Cardiac septum (tissue), 1 donor: Measurements from ENCODE around the gene NCEH1. TPM values are rescaled to one million over a fixed set of nuclear protein-coding genes. Genes with fewer than 3 reads are reported as not detected.
"Not testable (repeated sequence)": the region's sequence is repeated elsewhere in the genome, so short reads cannot be mapped to it uniquely, and the experiment has no call there.

Experiments used
- DNase-seq: peaks from one replicate; pipeline ENCODE4 v3.0.0-alpha.2; 2020; ENCODE audit warnings: low spot score
- intact Hi-C: fragments of 100-400 bp; cut with DNase I; formaldehyde crosslinking; loops from one replicate; pipeline ENCODE4 v1.14.0; 2022
- total RNA-seq: library from RNA; stranded (reverse); fragmentation: NEBNext Ultra II Directional; extraction: Animal tissue kit (Norgen Biotek cat#: 25700); gene quantifications from one replicate; pipeline ENCODE4 v1.2.1, GENCODE V29; 2021
- donor health status: DM: no; HTN: no; CAD: no.

NCEH1 gene
- total RNA-seq, 1 donor from 2014 or later = 18.5 TPM

GRCh38 chr3:172709774-172710663, 848 bp downstream of the NCEH1 start:
- intact Hi-C loops = loop anchor here (2.0 kb wide), 1 partner anchor 37 kb away; no protein-coding TSS in a partner anchor
- DNase-seq = no peak

- DNase-seq = no peak
- intact Hi-C loops = no loop called here
These were observed 1.7 kb downstream of the NCEH1 start for GRCh38 chr3:172708921-172709773.

- intact Hi-C loops = no loop called here
- no peak for DNase-seq
These were observed 2.9 kb downstream of the NCEH1 start for GRCh38 chr3:172707967-172708366.

- DNase-seq = no peak
These were observed 3.8 kb downstream of the NCEH1 start for GRCh38 chr3:172707030-172707429.

GRCh38 chr3:172705170-172705569, 5.7 kb downstream of the NCEH1 start:
- intact Hi-C loops = no loop called here
- DNase-seq = no peak

More at GRCh38 chr3:172707030-172707429, 3.8 kb downstream of the NCEH1 start:
- intact Hi-C loops = no loop called here

GRCh38 chr3:172704001-172704400, 6.9 kb downstream of the NCEH1 start:
- intact Hi-C loops = no loop called here
- DNase-seq = no peak

- intact Hi-C loops, DNase-seq: not testable (repeated sequence)
These were observed 8.1 kb downstream of the NCEH1 start for GRCh38 chr3:172702731-172703130.

- intact Hi-C loops = no loop called here
- DNase-seq = no peak
These were observed 8.6 kb downstream of the NCEH1 start for GRCh38 chr3:172702256-172702655.

- intact Hi-C loops = no loop called here
- no peak for DNase-seq
These were observed 9.1 kb downstream of the NCEH1 start for GRCh38 chr3:172701751-172702150.

- intact Hi-C loops = no loop called here
- DNase-seq = no peak
These were observed 9.9 kb downstream of the NCEH1 start for GRCh38 chr3:172700936-172701455.

- no peak for DNase-seq
- intact Hi-C loops = no loop called here
These were observed 10.6 kb downstream of the NCEH1 start for GRCh38 chr3:172700256-172700655.

- intact Hi-C loops = no loop called here
- no peak for DNase-seq
These were observed 11.8 kb downstream of the NCEH1 start for GRCh38 chr3:172699031-172699430.

- intact Hi-C loops = no loop called here
- DNase-seq = no peak
These were observed 12.2 kb downstream of the NCEH1 start for GRCh38 chr3:172698631-172699030.

GRCh38 chr3:172697558-172697957, 13.3 kb downstream of the NCEH1 start:
- intact Hi-C loops = no loop called here
- no peak for DNase-seq

- intact Hi-C loops = no loop called here
- DNase-seq = no peak
These were observed 14.5 kb downstream of the NCEH1 start for GRCh38 chr3:172696357-172696756.

- intact Hi-C loops = no loop called here
- no peak for DNase-seq
These were observed 16.2 kb downstream of the NCEH1 start for GRCh38 chr3:172694573-172695246.

GRCh38 chr3:172692751-172693338, 18.0 kb downstream of the NCEH1 start:
- no peak for DNase-seq

GRCh38 chr3:172690936-172691335, 19.9 kb downstream of the NCEH1 start:
- intact Hi-C loops = no loop called here

More at GRCh38 chr3:172692751-172693338, 18.0 kb downstream of the NCEH1 start:
- intact Hi-C loops = no loop called here

GRCh38 chr3:172688588-172688987, 22.3 kb downstream of the NCEH1 start:
- intact Hi-C loops = no loop called here
- DNase-seq = no peak

More at GRCh38 chr3:172690936-172691335, 19.9 kb downstream of the NCEH1 start:
- DNase-seq = no peak
